Placental epithelial cell (primary cell): Measurements from ENCODE around the gene AMBP. TPM values are rescaled to one million over a fixed set of nuclear protein-coding genes. Genes with fewer than 3 reads are reported as not detected.

Source experiments
- total RNA-seq: library from RNA; depleted of rRNA; stranded (reverse); fragments of >200 nt; gene quantifications from 2 replicates; pipeline ENCODE4 v1.2.3, GENCODE V29; 2012

The AMBP gene
- total RNA-seq: not detected in 2 replicates

DNA sequence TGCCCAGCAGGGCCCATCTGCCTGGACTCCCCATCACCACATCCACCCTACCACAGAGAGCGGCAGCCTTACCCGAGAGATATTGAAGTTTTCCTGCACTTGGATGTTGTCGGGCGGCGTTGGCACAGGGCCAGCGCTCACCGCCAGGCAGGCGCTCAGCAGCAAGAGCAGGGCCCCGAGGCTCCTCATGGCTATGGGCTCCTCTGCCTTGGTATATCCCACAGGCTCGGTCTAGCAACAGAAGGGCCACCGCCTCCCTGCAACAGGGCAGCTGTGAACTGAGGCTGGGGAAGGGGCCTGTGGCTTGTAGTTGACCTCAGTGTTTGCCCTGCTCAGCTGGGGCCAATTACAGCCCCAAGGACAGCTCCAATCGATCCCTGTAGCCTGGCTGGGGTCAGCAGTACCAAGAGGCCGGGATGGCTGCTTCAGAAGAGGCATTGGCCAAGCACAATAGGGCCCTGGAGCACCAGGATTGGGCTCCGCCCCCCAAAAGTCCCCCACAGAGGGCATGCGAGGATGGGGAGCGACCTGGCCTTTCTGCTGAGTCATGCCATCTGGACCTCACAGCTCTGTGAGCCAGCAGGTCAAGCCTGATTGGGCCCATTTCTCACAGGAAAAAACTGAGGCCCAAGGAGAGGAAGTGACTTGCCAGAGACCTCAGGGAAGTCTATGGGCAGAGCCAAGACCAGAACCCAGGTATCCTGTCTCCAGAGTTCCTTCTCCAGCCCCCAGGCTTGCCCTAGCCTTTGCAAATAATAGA is at the start of gene AMBP:
TSS of gene AMBP (minus strand) at position 280 of the 760 bp plus-strand sequence. CDS start at position 189, 91 bp downstream.

DNA sequence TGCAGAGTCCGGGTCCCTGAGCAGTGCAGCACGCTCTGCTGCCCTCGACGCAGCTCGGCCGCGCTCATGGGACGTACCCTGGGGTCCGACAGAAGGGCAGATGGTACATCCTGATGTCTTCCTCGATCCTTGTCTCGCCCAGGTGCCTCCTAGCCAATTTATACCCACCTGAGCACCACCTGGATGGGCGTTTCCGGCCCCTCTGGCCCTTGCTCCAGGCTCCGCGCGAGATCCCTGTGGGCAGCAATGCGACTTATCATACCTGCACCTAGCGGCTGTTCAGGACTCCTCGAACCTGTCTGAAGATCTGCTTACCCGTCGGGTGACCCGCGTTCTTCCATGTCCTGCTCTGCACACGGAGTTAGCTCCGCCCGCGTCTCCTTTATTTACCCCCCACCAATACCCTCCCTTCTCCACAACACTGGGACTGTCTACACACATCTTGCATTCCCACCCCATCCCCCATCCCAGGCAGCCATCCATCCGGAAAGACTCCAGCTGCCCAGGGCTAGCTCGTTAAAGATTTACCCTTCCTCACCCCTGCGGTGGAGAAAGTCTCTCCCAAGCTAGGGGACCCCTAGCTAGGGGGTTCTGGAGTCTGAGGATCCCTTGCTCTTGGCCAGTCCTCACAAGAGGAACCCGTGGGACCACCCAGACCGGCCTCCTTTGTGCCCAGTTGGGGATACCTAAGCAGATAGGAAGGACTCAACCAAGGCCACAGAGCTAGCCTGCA is 21.0 kb upstream of the AMBP start, which contains the start of gene KIF12:
TSS of gene KIF12 (minus strand) at position 357 of the 733 bp plus-strand sequence. CDS start at position 341, 16 bp downstream.

Other genes starting within 250 kb of the AMBP start
- gene ZNF618, start 202.0 kb downstream of the AMBP start, total RNA-seq: 0.22 and 0.39 TPM in 2 replicates
- not detected in 2 replicates for gene KIF12, start 21.0 kb upstream of the AMBP start, total RNA-seq
- 1.2 and 3.1 TPM in 2 replicates for gene COL27A1, start 77.2 kb upstream of the AMBP start, total RNA-seq
- not detected in 2 replicates for gene ORM1, start 244.8 kb upstream of the AMBP start, total RNA-seq